ENCODE data around the gene ADAP2.

The ADAP2 gene

DNA sequence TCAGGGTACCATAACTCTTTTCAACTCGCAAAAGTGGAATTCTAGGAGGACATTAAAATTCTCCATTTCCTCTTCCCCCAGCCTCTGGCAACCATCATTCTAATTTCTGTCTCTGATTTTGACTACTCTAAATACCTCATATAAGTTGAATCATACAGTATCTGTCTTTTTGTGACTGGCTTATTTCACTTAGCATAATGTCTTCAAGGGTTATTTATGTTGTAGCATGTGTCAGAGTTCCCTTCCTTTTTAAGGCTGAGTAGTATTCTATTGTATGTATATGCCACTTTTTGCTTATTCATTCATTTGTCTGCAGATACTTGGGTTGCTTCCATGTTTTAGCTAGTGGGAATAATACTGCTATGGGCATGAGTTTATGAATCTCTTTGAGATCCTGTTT, 61.1 kb downstream of the ADAP2 start:
- Histone ChIP-seq H3K4me3 (replicated peaks; ENCODE audit: low read depth, low read length) (no peak overlapping the region), H3K27me3 (replicated peaks; ENCODE audit: control insufficient read depth, insufficient read depth, low read length) (no peaks in the 10 kb centered on the region), H3K36me3 (ENCODE audit: control insufficient read depth, insufficient read depth, low read length) (peaks cover 6% of the 10 kb centered on the region)
- DNase-seq (ENCODE audit: extremely low read depth, insufficient read length) = no peak
- no peak for TF ChIP-seq CTCF (IDR thresholded peaks at IDR 0.05; ENCODE audit: insufficient read depth, low read length, poor library complexity, severe bottlenecking)

GRCh38 chr17:30990458-30990857, 68.7 kb downstream of the ADAP2 start:
- Histone ChIP-seq H3K4me3 (replicated peaks; ENCODE audit: low read depth, low read length) (no peak overlapping the region), H3K36me3 (ENCODE audit: control insufficient read depth, insufficient read depth, low read length) (peaks cover 8% of the 10 kb centered on the region), H3K27me3 (replicated peaks; ENCODE audit: control insufficient read depth, insufficient read depth, low read length) (no peaks in the 10 kb centered on the region)
- TF ChIP-seq CTCF (IDR thresholded peaks at IDR 0.05; ENCODE audit: insufficient read depth, low read length, poor library complexity, severe bottlenecking) = no peak
- no peak for DNase-seq (ENCODE audit: extremely low read depth, insufficient read length)

- H3K27me3 ChIP-seq (replicated peaks; ENCODE audit: control insufficient read depth, insufficient read depth, low read length) = no peaks in the 10 kb centered on the region
- no peak for DNase-seq (ENCODE audit: extremely low read depth, insufficient read length)
- no peak for TF ChIP-seq CTCF (IDR thresholded peaks at IDR 0.05; ENCODE audit: insufficient read depth, low read length, poor library complexity, severe bottlenecking)
- peaks cover 16% of the 10 kb centered on the region for H3K36me3 ChIP-seq (ENCODE audit: control insufficient read depth, insufficient read depth, low read length)
- H3K4me3 ChIP-seq (replicated peaks; ENCODE audit: low read depth, low read length) = no peak overlapping the region
Observed at GRCh38 chr17:30992551-30992950, 70.8 kb downstream of the ADAP2 start.

GRCh38 chr17:30995347-30995746, 73.6 kb downstream of the ADAP2 start:
- DNase-seq (ENCODE audit: extremely low read depth, insufficient read length) = no peak
- TF ChIP-seq CTCF (IDR thresholded peaks at IDR 0.05; ENCODE audit: insufficient read depth, low read length, poor library complexity, severe bottlenecking) = no peak

GRCh38 chr17:30996486-30996885, 74.7 kb downstream of the ADAP2 start:
- H3K4me3 ChIP-seq (replicated peaks; ENCODE audit: low read depth, low read length) = no peak overlapping the region
- peaks cover 17% of the 10 kb centered on the region for H3K36me3 ChIP-seq (ENCODE audit: control insufficient read depth, insufficient read depth, low read length)
- no peaks in the 10 kb centered on the region for H3K27me3 ChIP-seq (replicated peaks; ENCODE audit: control insufficient read depth, insufficient read depth, low read length)
- DNase-seq (ENCODE audit: extremely low read depth, insufficient read length) = no peak
- TF ChIP-seq CTCF (IDR thresholded peaks at IDR 0.05; ENCODE audit: insufficient read depth, low read length, poor library complexity, severe bottlenecking) = no peak

More at GRCh38 chr17:30995347-30995746, 73.6 kb downstream of the ADAP2 start:
- Histone ChIP-seq H3K4me3 (replicated peaks; ENCODE audit: low read depth, low read length) (no peak overlapping the region), H3K36me3 (ENCODE audit: control insufficient read depth, insufficient read depth, low read length) (peaks cover 19% of the 10 kb centered on the region), H3K27me3 (replicated peaks; ENCODE audit: control insufficient read depth, insufficient read depth, low read length) (no peaks in the 10 kb centered on the region)

DNA sequence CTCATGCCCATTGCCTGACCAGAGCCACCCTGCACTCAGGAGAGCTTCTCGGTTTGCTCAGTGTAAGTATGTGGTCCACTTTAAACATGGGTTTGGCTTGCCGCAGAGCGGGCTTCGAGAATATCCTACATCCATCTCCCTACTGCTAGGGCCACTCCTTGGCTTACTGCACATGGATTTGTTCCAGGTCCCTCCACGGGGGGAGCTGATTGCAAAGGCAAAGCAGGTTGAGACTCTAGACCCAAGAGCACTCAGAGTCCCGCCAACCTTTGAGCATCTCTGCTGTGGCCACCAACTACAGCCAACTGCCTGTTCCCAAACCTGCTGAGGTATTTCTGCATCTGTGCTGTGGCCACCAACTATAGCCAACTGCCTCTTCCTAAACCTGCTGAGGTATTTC, 75.5 kb downstream of the ADAP2 start:
- Histone ChIP-seq H3K27me3 (replicated peaks; ENCODE audit: control insufficient read depth, insufficient read depth, low read length) (no peaks in the 10 kb centered on the region), H3K4me3 (replicated peaks; ENCODE audit: low read depth, low read length) (no peak overlapping the region), H3K36me3 (ENCODE audit: control insufficient read depth, insufficient read depth, low read length) (peaks cover 17% of the 10 kb centered on the region)
- no peak for DNase-seq (ENCODE audit: extremely low read depth, insufficient read length)
- no peak for TF ChIP-seq CTCF (IDR thresholded peaks at IDR 0.05; ENCODE audit: insufficient read depth, low read length, poor library complexity, severe bottlenecking)
